Measurements from ENCODE around the gene F5. TPM values are rescaled to one million over a fixed set of nuclear protein-coding genes. Genes with fewer than 3 reads are reported as not detected.

Gene F5
- total and polyA plus RNA-seq, 2 of the 13 experiments (the other 11 are each of a cell fraction or from before 2014, with no cell fraction given), result 38.3 to 64.0 TPM

DNA sequence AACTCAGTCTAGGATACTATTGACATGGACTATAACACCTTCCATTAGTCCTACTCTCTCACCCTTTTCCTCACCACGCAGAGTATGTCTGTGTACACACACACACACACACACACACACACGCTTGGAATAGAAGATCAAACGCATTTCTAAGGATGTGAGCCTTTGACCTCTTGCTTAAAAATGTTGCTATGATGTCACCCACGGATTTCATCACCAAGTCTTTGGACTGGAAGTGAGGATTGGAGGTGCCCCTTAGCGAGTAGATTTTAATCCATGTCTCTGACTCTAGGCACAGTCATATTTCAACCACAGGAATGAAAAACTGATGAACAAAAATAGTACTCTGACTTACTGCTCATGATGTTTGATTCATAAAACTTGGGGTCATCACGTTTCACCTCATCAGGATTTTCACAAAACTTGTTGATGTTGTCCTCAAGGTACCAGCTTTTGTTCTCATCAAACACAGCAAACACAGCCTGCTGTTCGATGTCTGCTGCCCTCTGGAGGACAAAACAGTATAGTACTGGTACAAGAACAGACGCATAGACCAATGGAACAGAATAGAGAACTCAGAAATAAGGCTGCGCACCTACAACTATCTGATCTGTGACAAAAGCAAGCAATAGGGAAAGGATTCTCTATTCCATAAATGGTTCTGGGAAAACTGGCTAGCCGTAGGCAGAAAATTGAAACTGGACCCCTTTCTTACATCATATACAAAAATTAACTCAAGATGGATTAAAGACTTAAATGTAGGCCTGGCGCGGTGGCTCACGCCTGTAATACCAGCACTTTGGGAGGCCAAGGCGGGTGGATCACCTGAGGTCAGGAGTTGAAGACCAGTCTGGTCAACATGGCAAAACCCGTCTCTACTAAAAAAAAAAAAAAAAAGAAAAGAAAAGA, 39.9 kb downstream of the F5 start (continued):
- no peak for TF ChIP-seq ZNF407 (CRISPR knock-in tag; IDR thresholded peaks at IDR 0.05; ENCODE audit: not compliant biosample characterization)
- no peak for TF ChIP-seq U2AF2 (IDR thresholded peaks at IDR 0.05; ENCODE audit: low read depth, low read length)
- TF ChIP-seq XRCC5 (optimal IDR thresholded peaks at IDR 0.05; ENCODE audit: low read length), result no peak
- no peak for TF ChIP-seq ARNT (IDR thresholded peaks at IDR 0.05)
- no peak for TF ChIP-seq ZNF335 (CRISPR knock-in tag; IDR thresholded peaks at IDR 0.05)
- no peak for TF ChIP-seq SMAD3 (CRISPR knock-in tag; IDR thresholded peaks at IDR 0.05)
- TF ChIP-seq, protein P1, sequence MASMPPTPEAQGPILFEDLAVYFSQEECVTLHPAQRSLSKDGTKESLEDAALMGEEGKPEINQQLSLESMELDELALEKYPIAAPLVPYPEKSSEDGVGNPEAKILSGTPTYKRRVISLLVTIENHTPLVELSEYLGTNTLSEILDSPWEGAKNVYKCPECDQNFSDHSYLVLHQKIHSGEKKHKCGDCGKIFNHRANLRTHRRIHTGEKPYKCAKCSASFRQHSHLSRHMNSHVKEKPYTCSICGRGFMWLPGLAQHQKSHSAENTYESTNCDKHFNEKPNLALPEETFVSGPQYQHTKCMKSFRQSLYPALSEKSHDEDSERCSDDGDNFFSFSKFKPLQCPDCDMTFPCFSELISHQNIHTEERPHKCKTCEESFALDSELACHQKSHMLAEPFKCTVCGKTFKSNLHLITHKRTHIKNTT (CRISPR knock-in tag; IDR thresholded peaks at IDR 0.05), result no peak
- no peak for TF ChIP-seq ZNF766 (CRISPR knock-in tag; IDR thresholded peaks at IDR 0.05; ENCODE audit: borderline replicate concordance)
- TF ChIP-seq GABPB1 (CRISPR knock-in tag; IDR thresholded peaks at IDR 0.05), result no peak
- no peak for TF ChIP-seq ZBTB3 (CRISPR knock-in tag; IDR thresholded peaks at IDR 0.05; ENCODE audit: borderline replicate concordance, low read depth)
- no peak for TF ChIP-seq ZNF354B (CRISPR knock-in tag; IDR thresholded peaks at IDR 0.05)
- TF ChIP-seq FOXO4 (CRISPR knock-in tag; conservative IDR thresholded peaks at IDR 0.05), result no peak
- no peak for TF ChIP-seq ZNF260 (CRISPR knock-in tag; IDR thresholded peaks at IDR 0.05; ENCODE audit: borderline replicate concordance, low read depth)
- no peak for TF ChIP-seq HES4 (CRISPR knock-in tag; IDR thresholded peaks at IDR 0.05; ENCODE audit: borderline replicate concordance)
- no peak for TF ChIP-seq MAFG (CRISPR knock-in tag; IDR thresholded peaks at IDR 0.05)
- TF ChIP-seq SKI (IDR thresholded peaks at IDR 0.05; ENCODE audit: partially characterized antibody), result peak; percentile 39
- TF ChIP-seq ZNF44 (CRISPR knock-in tag; IDR thresholded peaks at IDR 0.05), result no peak
- no peak for TF ChIP-seq ZSCAN31 (CRISPR knock-in tag; IDR thresholded peaks at IDR 0.05; ENCODE audit: low read depth)
- TF ChIP-seq ZNF543 (CRISPR knock-in tag; IDR thresholded peaks at IDR 0.05), result no peak
- TF ChIP-seq IKZF1 (IDR thresholded peaks at IDR 0.05), result no peak

Data from HepG2 (cell line).